Measurements from ENCODE around the gene A4GALT.

GRCh38 chr22:42646569-42647525 lies 73.8 kb downstream of the A4GALT start:
- peak in 1 of 2 donors; percentile 13 for TF ChIP-seq POLR2AphosphoS5 (IDR thresholded peaks at IDR 0.05)
- peak in 1 of 4 donors; percentile 19 for TF ChIP-seq POLR2A (IDR thresholded peaks at IDR 0.05)
- no peak for TF ChIP-seq CTCF (IDR thresholded peaks at IDR 0.05)
